Astrocyte of the cerebellum (primary cell): ENCODE results near the gene LIPG.

Experiments
- DNase-seq: peaks from one replicate; pipeline ENCODE4 v3.0.0-alpha.2; 2011; ENCODE audit warnings: low read depth
- H3K4me3 ChIP-seq: 2 replicates; pipeline ENCODE4 v1.5.1; 2011; ENCODE audit warnings: mild to moderate bottlenecking, low read depth, low read length, moderate library complexity
- CTCF ChIP-seq: IDR thresholded peaks from 2 replicates; pipeline ENCODE4 v1.5.1; 2012; ENCODE audit warnings: low read length, low read depth, moderate library complexity, mild to moderate bottlenecking; ENCODE audit errors: missing control alignments
- in situ Hi-C: cut with HindIII; loops from 2 replicates; pipeline ENCODE4 v1.10.0; 2017; ENCODE audit warnings: low sequenced_read_pairs

Gene LIPG

GRCh38 chr18:49616618-49617328 lies 54.9 kb downstream of the LIPG start:
- in situ Hi-C loops: no loop called here
- TF ChIP-seq CTCF: no peak

GRCh38 chr18:49617329-49617695 lies 55.5 kb downstream of the LIPG start:
- no peak for DNase-seq
- TF ChIP-seq CTCF: no peak
- H3K4me3 ChIP-seq: no peak overlapping the region
- in situ Hi-C loops: no loop called here

More at GRCh38 chr18:49616618-49617328, 54.9 kb downstream of the LIPG start:
- no peak for DNase-seq
- H3K4me3 ChIP-seq: no peak overlapping the region

- no peak for TF ChIP-seq CTCF
- no peak for DNase-seq
- in situ Hi-C loops: no loop called here
- no peak overlapping the region for H3K4me3 ChIP-seq
Observed at GRCh38 chr18:49617865-49618264, 56.0 kb downstream of the LIPG start.

- no peak for TF ChIP-seq CTCF
- in situ Hi-C loops: no loop called here
- DNase-seq: no peak
- H3K4me3 ChIP-seq: no peak overlapping the region
Observed at GRCh38 chr18:49618742-49619681, 57.2 kb downstream of the LIPG start.

GRCh38 chr18:49619801-49620200 lies 57.9 kb downstream of the LIPG start:
- no peak overlapping the region for H3K4me3 ChIP-seq
- DNase-seq: no peak
- in situ Hi-C loops: no loop called here
- no peak for TF ChIP-seq CTCF

- no peak for DNase-seq
- no peak overlapping the region for H3K4me3 ChIP-seq
- TF ChIP-seq CTCF: no peak
- in situ Hi-C loops: no loop called here
Observed at GRCh38 chr18:49621301-49621700, 59.4 kb downstream of the LIPG start.
